ENCODE data around the gene MN1. TPM values are rescaled to one million over a fixed set of nuclear protein-coding genes. Genes with fewer than 3 reads are reported as not detected.
A peak's percentile ranks its signal among the peaks of the same experiment; 100 is the strongest.

Gene MN1
- total RNA-seq, 2 donors from 2014 or later, result 1.0 to 5.6 TPM

DNA sequence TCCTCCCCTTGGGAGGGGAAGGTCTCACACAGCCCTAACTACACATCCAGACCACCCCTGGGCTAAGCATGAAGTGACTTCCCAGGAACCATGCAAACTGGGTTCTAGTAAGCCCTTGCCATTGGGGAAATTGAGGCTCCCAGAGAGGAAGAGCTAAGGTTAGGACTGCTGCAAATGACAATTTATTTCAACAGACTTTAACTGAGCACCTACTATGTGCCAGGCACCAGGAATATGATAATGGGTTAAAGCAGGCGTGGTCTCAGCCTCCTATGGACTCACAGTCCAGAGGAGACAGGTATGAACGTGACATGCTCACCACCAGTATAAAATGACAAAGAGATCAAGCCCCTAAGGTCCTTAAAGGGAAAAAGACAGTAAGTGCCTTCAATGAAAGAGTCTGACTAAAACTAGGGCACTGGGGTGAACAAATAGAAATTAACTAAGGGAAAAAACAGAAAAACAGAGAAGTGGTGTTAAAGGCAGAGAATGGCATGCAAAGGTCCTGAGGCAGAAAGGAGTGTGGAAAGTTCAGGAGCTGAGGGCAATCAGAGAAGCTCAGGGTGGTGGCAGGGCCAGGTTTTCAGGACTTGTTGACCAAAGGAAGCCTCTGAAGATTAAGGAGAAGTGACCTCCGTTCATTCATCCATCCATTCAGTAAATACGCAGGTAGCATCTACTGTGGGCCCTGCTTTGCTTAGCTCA lies 14.4 kb upstream of the MN1 start:
- no peaks in the 10 kb centered on the region for H3K36me3 ChIP-seq (replicated peaks in 1 of 2; ENCODE audit: insufficient read depth in 1 of 2, low read depth in 2 of 2)
- TF ChIP-seq CTCF (IDR thresholded peaks at IDR 0.05) (no peak), POLR2A (IDR thresholded peaks at IDR 0.05) (no peak)

DNA sequence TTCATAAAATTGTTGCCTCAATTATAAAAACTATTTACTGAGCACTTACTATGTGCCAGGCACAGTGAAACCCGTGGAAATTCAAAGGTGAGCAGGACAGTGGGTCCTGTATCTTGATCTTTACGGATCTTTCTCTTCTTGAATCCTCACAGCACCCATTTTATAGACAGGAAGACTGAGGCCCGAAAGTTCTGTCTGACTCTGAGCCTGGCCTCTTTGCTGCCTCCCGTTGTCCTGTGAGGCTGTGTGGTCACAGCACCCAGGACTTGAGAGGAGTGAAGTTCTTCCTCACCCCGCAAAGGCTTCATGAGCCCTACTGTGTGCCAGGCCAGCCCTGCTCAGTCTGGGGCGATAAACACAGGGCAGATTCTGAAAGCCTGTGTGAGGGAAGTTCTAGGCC lies 13.4 kb upstream of the MN1 start:
- intact Hi-C loops (cut with DNase I), result no loop called here
- Histone ChIP-seq H3K9me3 (no peaks in the 10 kb centered on the region), H3K27me3 (no peaks in the 10 kb centered on the region), H3K4me1 (peaks cover 11% of the 10 kb centered on the region), H3K4me3 (no peak overlapping the region), H3K27ac (no peak overlapping the region), H3K36me3 (replicated peaks in 1 of 2; ENCODE audit: insufficient read depth in 1 of 2, low read depth in 2 of 2) (no peaks in the 10 kb centered on the region)
- ATAC-seq, result no peak
- 71 to 84% methylated on average over 6 of the region's 6 CpGs for WGBS, 2 donors
- DNase-seq, result no peak
- TF ChIP-seq POLR2A (IDR thresholded peaks at IDR 0.05) (no peak), CTCF (IDR thresholded peaks at IDR 0.05) (no peak)

More for the DNA sequence above, 14.4 kb upstream of the MN1 start:
- Histone ChIP-seq H3K4me1 (peaks cover 1% of the 10 kb centered on the region), H3K9me3 (no peaks in the 10 kb centered on the region), H3K27me3 (no peaks in the 10 kb centered on the region), H3K4me3 (no peak overlapping the region), H3K27ac (no peak overlapping the region)
- DNase-seq, result no peak
- intact Hi-C loops (cut with DNase I), result no loop called here
- 80 to 86% methylated on average over 4 of the region's 4 CpGs for WGBS, 2 donors
- no peak for ATAC-seq

GRCh38 chr22:27811778-27812177 lies 10.2 kb upstream of the MN1 start:
- Histone ChIP-seq H3K27ac (no peak overlapping the region), H3K9me3 (no peaks in the 10 kb centered on the region), H3K4me1 (peaks cover 11% of the 10 kb centered on the region), H3K36me3 (replicated peaks in 1 of 2; ENCODE audit: insufficient read depth in 1 of 2, low read depth in 2 of 2) (no peaks in the 10 kb centered on the region), H3K27me3 (no peaks in the 10 kb centered on the region), H3K4me3 (no peak overlapping the region)
- WGBS, 2 donors, result 88 to 93% methylated on average over 3 of the region's 3 CpGs
- ATAC-seq (no peak), DNase-seq (no peak)
- TF ChIP-seq POLR2A (IDR thresholded peaks at IDR 0.05), result no peak
- no peak for TF ChIP-seq CTCF (IDR thresholded peaks at IDR 0.05)
- intact Hi-C loops (cut with DNase I), result no loop called here

GRCh38 chr22:27810609-27811151 lies 9.1 kb upstream of the MN1 start:
- Histone ChIP-seq H3K4me3 (no peak overlapping the region), H3K27me3 (no peaks in the 10 kb centered on the region), H3K36me3 (replicated peaks in 1 of 2; ENCODE audit: insufficient read depth in 1 of 2, low read depth in 2 of 2) (no peaks in the 10 kb centered on the region), H3K9me3 (no peaks in the 10 kb centered on the region), H3K4me1 (peaks cover 11% of the 10 kb centered on the region), H3K27ac (peak overlapping the region in 3 of 4 donors; percentile 41 to 53 (median 52))
- intact Hi-C loops (cut with DNase I), result no loop called here
- DNase-seq, result peak; percentile 31 to 71 (median 62)
- TF ChIP-seq CTCF (IDR thresholded peaks at IDR 0.05) (no peak), POLR2A (IDR thresholded peaks at IDR 0.05) (no peak)
- peak; percentile 77 for ATAC-seq
- 57 to 58% methylated on average over 10 to 13 of the region's 15 CpGs for WGBS, 2 donors
